GM18873 (cell line): ENCODE results near the gene GRAMD1A.

ENCODE experiments used
- ATAC-seq: cut with Tn5 transposase; IDR thresholded peaks from one replicate; pipeline ENCODE4 v1.9.1; 2021; ENCODE audit warnings: mild to moderate bottlenecking, moderate library complexity, moderate number of reproducible peaks; ENCODE audit not compliant: unreplicated experiment, low FRiP score

GRAMD1A gene

DNA sequence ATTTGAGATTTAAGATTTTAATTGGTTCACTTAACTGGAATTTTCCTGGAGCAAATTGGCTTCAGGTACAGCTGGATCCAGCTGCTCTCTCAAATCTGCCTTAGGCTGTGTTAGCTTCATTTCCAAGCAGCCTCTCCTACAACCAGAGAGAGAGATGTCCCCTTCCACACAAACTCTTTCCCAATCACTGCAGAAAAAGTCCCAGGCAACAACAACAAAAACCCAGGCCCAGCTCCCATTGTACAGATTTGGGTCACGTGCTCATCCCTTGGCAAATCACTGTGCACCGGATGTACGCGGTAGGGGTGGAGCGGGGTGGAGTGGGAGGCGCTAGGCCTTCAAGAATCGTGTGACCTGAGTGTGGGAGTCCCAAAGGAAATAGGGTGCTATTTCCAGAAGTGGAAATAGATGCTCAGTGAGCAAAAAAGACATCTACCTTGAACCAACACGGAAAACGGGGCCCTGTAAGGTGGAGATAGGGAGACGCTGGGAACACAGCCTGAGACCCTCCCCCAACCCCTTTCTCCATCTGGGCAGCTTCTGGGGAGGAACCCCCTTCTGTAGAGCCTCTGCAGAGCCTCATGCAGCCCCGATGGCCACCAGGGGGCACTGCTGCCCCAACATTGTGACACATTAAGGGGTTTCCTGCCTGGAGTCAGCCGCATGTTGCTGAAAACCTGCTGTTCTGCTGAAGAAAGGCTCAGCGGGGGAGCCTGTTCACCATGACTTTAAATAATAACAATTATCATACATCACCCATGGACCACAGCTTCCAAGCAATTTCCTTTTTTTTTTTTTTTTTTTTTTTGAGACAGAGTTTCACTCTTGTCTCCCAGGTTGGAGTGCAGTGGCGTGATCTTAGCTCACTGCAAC, 66.8 kb downstream of the GRAMD1A start:
- ATAC-seq: no peak

DNA sequence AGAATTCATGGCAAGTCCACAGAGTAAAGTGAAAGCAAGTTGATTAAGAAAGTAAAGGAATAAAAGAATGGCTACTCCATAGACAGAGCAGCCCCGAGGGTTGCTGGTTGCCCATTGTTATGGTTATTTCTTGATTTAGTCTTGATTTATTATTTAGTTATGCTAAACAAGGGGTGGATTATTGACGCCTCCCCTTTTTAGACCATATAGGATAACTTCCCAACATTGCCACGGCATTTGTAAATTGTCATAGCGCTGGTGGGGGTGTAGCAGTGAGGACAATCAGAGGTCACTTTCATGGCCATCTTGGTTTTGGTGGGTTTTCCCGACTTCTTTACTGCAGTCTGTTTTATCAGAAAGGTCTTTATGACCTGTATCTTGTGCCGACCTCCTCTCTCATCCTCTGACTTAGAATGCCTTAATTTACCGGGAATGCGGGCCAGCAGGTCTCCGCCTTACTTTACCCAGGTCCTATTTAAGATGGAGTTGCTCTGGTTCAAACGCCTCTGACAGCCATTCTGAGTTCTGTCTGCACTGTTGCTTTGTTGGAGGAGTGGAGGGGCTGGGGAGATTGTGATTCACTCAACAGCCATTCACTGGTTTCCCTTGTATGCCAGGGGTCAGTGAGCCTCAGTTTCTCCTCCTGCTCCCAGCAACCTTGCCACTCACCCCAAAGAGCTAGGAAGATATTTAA, 69.0 kb downstream of the GRAMD1A start:
- no peak for ATAC-seq

DNA sequence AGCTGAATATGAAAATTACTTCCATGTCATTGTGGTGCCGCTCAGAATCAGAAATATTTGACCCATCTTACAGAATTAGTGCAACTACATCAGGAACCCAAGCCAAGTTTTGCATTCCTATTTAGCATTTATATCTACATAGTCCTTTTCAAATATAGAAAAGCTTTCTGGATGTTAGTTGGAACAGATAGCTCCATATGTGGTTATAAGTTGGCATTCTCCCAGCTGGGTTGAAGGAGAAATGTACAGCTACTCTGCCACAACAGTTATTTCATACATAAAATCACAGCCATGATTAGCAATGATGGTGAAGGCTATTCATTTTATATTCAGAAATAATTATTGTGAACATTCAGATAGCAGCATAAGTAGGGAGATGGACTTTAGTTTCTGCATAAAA, 69.6 kb downstream of the GRAMD1A start:
- no peak for ATAC-seq

DNA sequence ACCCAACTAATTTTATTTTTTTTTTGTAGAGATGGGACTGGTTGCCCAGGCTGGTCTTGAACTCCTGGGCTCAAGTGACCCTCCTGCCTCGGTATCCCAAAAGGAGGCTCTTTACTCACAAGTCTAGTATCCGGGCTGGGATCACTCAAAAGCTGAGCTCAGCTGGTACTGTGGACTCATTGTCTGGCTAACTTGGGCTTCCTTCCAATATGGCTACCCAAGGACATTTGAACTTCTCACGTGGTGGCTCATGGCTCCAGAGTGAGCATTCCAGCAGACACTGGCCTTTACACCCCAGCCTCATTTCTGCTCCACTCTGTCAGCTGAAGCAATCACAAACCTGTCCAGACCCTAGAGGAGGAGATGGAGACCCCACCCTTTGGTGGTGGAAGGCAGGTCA, 70.3 kb downstream of the GRAMD1A start:
- ATAC-seq: no peak

DNA sequence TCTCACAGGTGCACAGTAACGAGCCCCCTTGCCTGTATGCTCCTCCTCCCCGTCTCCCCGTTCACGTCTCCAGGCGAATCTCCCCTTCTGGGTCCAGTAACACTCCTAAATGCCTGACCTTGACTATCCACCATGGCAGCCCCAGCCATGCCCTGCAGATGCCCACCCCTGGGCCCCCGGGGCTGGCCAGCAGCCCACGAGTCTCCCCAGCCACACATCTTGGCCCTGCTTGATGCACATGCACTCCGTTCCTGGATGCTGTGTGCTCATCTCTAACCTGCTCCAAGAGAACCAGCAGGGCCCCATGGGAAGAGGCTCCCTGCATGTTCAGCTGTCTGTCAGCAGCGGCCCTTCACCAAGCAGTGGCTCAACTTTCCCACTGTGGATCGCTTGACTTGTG, 73.4 kb downstream of the GRAMD1A start:
- no peak for ATAC-seq

DNA sequence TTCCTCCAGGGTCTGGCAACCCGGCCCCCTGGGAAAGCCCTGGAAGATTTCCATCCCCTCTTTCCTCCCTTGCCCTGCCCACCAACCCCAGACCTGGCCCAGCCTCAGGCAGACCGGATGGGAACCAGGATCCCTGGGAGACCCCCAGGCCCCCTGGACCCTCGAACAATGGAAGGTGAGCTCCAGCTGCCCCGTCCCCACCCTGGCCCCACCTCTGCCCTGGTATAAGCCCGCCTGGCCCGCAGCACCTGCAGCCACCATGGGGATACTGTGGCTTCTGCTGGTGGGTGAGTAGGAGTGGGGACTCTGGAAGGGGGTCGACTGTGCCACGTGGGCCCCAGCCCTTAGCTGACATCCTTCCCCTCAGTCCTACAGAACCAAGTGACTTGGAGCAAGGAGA, 73.8 kb downstream of the GRAMD1A start:
- no peak for ATAC-seq

DNA sequence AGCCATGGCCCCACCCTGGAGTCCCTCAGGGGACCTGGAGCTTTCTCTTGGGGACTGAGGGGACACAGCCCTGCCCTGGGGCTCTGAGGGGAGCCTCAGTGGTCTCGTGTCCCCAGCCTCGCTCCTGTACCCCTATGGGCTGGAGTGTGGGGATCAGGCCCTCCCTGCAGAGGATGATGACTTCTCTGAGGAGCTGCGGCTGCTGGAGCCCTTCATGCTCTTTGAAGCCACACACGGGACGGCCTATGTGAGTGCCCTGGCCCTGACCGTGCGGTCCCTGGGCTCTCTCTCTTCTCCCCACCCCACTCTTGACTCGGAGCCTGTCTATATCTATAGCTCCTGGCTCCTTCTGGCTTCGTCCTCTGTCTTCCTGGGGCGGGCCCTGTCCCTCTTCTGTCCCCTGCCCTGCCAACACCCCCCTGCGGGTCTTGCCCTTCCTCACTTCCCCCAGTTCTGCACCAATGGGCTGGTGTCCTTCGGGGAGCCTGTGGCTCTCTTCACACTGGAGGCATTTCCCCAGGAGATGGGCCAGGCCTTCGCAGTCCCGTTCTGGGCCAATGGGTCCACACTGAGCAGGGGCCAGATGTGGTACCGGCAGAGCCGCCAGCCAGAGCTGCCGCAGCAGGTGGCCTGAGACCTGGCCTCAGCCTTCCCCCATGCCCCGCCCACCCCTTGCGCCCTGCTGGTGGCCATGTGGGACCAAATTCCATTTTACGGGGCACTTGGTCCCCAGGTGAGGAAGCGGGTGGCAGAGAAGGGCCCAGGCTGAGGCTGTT, 74.5 kb downstream of the GRAMD1A start:
- ATAC-seq: no peak

DNA sequence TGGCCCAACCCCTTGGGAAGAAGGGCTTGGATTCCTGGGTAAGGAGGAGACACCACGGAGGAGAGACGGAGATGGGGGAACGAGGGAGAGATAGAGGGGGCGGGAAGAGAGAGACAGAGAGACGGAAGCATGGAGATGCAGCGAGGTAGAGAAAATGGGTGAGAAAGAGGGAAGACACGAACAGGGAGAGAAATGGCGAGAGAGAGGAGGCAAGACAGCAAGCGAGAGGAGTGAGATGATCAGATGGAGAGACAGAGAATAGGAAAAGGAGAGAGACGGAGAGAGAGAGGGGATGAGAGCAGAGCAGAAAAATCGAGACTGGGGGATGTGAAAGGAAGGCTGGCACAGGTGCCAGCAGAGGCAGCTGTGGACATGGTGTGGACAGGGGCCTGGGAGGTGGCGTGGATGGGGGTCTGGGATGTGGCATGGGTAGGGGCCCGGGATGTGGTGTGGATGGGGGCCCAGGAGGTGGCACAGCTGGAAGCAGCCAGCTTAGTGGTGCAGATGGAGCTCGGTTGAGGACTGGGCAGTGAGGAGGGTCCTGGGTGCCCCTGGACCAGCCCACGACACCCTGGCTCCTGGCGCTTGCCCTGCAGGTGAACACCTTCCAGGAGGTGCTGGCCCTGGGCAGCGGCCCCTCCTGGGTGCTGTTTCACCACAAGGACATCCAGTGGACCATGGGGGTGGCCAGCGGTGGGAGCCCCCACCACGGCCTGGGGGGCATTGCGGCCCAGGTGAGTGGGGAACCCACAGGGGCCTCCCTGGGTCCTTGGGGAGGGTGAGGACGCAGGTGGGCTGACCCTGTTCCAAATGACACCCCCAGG, 75.3 kb downstream of the GRAMD1A start:
- ATAC-seq: no peak

DNA sequence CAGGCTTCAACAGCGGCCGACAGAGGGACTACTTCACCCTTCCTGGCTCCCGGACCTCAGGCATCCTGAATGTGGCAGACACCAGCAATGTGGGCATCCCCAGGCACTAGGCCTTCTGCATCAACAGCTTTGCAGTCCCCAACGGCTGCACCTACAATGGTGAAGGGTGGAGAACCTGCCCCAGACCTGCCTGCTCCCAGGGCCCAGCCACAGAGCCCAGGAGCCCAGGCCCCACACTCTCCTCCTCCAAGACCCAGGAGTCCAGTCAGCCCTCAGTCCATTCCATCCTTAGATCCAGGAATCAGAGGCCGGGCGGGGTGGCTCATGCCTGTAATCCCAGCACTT, 75.9 kb downstream of the GRAMD1A start:
- ATAC-seq: no peak
